Transverse colon (tissue), 4 donors: ENCODE measurements around the gene FOXP1.

Experiments
- EP300 ChIP-seq: sonication (generic); formaldehyde crosslinking; IDR thresholded peaks from one replicate; pipeline ENCODE4 v1.6.1; 2017; ENCODE audit warnings: antibody characterized with exemption, low read depth
- POLR2A ChIP-seq: fragments of 450-650 bp; IDR thresholded peaks from one replicate; pipeline ENCODE4 v1.6.1; 2016; ENCODE audit warnings: antibody characterized with exemption, mild to moderate bottlenecking, moderate library complexity
- POLR2AphosphoS5 ChIP-seq, 3 donors: sonication (generic); formaldehyde crosslinking; IDR thresholded peaks; one replicate each; pipeline ENCODE4 v1.6.1; 2016; ENCODE audit warnings: antibody characterized with exemption in 3 of 3
- TF ChIP-seq, protein P1 (sequence below), 5 experiments: fragments of 200-600 bp in 3 of 5; fragments of 450-650 bp in 2 of 5; sonication (generic) in 3 of 5; IDR thresholded peaks; 1 replicate in 2 of 5; 2 replicates in 3 of 5; pipeline ENCODE4 v1.5.1; 2016 to 2017; ENCODE audit warnings: antibody characterized with exemption in 5 of 5, inconsistent platforms in 3 of 5, mild to moderate bottlenecking in 2 of 5, moderate library complexity in 1 of 5

DNA sequence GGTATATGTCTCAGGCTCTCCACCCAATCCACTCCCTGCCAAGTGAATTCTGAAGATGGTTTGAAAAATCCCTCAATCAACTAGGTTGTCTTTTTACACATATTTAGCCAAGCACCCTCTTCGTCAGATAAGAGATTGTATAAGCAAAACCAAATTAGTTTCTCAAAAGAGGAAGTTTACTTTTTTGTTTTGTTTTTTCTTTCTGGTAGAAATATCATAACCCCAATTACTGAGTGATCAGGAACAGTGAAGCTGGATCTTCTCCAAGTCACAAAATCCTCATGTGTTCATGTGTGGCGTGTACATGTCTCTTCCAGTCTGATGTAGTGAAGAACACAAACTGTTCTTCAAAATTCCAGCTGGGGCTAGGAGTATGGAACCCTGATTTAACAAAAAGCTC is 180.6 kb downstream of the FOXP1 start:
- TF ChIP-seq, protein P1, sequence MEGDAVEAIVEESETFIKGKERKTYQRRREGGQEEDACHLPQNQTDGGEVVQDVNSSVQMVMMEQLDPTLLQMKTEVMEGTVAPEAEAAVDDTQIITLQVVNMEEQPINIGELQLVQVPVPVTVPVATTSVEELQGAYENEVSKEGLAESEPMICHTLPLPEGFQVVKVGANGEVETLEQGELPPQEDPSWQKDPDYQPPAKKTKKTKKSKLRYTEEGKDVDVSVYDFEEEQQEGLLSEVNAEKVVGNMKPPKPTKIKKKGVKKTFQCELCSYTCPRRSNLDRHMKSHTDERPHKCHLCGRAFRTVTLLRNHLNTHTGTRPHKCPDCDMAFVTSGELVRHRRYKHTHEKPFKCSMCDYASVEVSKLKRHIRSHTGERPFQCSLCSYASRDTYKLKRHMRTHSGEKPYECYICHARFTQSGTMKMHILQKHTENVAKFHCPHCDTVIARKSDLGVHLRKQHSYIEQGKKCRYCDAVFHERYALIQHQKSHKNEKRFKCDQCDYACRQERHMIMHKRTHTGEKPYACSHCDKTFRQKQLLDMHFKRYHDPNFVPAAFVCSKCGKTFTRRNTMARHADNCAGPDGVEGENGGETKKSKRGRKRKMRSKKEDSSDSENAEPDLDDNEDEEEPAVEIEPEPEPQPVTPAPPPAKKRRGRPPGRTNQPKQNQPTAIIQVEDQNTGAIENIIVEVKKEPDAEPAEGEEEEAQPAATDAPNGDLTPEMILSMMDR (IDR thresholded peaks at IDR 0.05) = no peak
- TF ChIP-seq POLR2A (no peak), POLR2AphosphoS5 (IDR thresholded peaks at IDR 0.05) (no peak), EP300 (no peak)
